GM15510 (cell line): ENCODE results near the gene CIB4.

Source experiments
- POLR2A ChIP-seq: IDR thresholded peaks from 3 replicates; pipeline ENCODE4 v1.6.1; 2011; ENCODE audit warnings: borderline replicate concordance; ENCODE audit not compliant: insufficient read length; ENCODE audit errors: extremely low read depth

The CIB4 gene

GRCh38 chr2:26652361-26653041, 11.3 kb upstream of the CIB4 start:
- no peak for TF ChIP-seq POLR2A

- TF ChIP-seq POLR2A, result no peak
Observed at GRCh38 chr2:26651799-26652198, 10.6 kb upstream of the CIB4 start.

GRCh38 chr2:26651470-26651771, 10.3 kb upstream of the CIB4 start:
- TF ChIP-seq POLR2A, result no peak

GRCh38 chr2:26650713-26651469, 9.7 kb upstream of the CIB4 start:
- no peak for TF ChIP-seq POLR2A

GRCh38 chr2:26649992-26650712, 9.0 kb upstream of the CIB4 start:
- no peak for TF ChIP-seq POLR2A

- TF ChIP-seq POLR2A, result no peak
Observed at GRCh38 chr2:26649322-26649721, 8.2 kb upstream of the CIB4 start.

- TF ChIP-seq POLR2A, result no peak
Observed at GRCh38 chr2:26648516-26648915, 7.3 kb upstream of the CIB4 start.

GRCh38 chr2:26647981-26648380, 6.8 kb upstream of the CIB4 start:
- TF ChIP-seq POLR2A, result no peak

GRCh38 chr2:26646986-26647672, 6.0 kb upstream of the CIB4 start:
- TF ChIP-seq POLR2A, result no peak

GRCh38 chr2:26645762-26646161, 4.6 kb upstream of the CIB4 start:
- TF ChIP-seq POLR2A, result no peak

GRCh38 chr2:26644188-26644835, 3.1 kb upstream of the CIB4 start:
- no peak for TF ChIP-seq POLR2A

- TF ChIP-seq POLR2A, result no peak
Observed at GRCh38 chr2:26642429-26642828, 1.3 kb upstream of the CIB4 start.

- TF ChIP-seq POLR2A, result no peak
Observed at GRCh38 chr2:26640331-26640745, 828 bp downstream of the CIB4 start.

GRCh38 chr2:26639685-26640243, 1.4 kb downstream of the CIB4 start:
- TF ChIP-seq POLR2A, result no peak
